Activated naive CD8-positive, alpha-beta T cell treated with anti-CD3 and anti-CD28 coated beads, Interleukin-2, amount 50 U/mL, for 24 hours (primary cell): ENCODE results near the gene EMX2.
"Not testable (repeated sequence)": the region's sequence is repeated elsewhere in the genome, so short reads cannot be mapped to it uniquely, and the experiment has no call there.

ENCODE experiments used
- ATAC-seq: fragments of 150-1000 bp; cut with Tn5 transposase; one replicate; pipeline ENCODE4 v1.10.0; 2021
- DNase-seq: peaks from one replicate; pipeline ENCODE4 v3.0.0; 2021
- H3K27ac Mint-ChIP-seq: one replicate; pipeline ENCODE4 v1.8.0; 2021; ENCODE audit warnings: mild to moderate bottlenecking, mixed read lengths
- H3K27me3 Mint-ChIP-seq: one replicate; pipeline ENCODE4 v1.8.0; 2021; ENCODE audit warnings: mixed read lengths
- H3K36me3 Mint-ChIP-seq: one replicate; pipeline ENCODE4 v1.8.0; 2021; ENCODE audit warnings: low read depth, mixed read lengths
- H3K4me1 Mint-ChIP-seq: one replicate; pipeline ENCODE4 v1.8.0; 2021; ENCODE audit warnings: mixed read lengths
- H3K4me3 Mint-ChIP-seq: one replicate; pipeline ENCODE4 v1.8.0; 2021; ENCODE audit warnings: mild to moderate bottlenecking, moderate library complexity, mixed read lengths
- H3K9me3 Mint-ChIP-seq: one replicate; pipeline ENCODE4 v1.8.0; 2021; ENCODE audit warnings: mixed read lengths

Gene EMX2

GRCh38 chr10:117578999-117579590, 36.5 kb downstream of the EMX2 start:
- H3K4me1 Mint-ChIP-seq, result no peaks in the 10 kb centered on the region
- no peak for DNase-seq

DNA sequence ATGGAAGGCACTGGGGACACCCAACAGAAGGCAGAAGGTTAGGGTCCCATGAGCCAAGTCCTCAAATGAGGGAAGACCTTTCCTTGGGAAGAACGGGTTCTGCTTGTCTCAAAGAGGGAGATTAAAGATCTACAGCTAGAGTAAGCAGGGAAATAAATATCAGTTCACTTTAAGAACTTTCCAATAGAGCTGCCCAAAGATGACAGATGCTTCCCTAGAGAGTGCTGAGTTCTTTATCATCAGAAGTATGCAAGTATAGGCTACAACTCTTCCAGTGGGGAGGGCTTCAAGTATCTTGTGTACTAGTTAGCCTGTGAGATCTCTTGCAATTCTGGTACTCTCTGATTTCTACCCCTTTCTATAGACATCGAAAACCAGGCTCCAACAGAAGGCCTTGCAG, 39.4 kb downstream of the EMX2 start:
- Mint-ChIP-seq H3K4me1 (no peaks in the 10 kb centered on the region), H3K27ac (no peak overlapping the region), H3K27me3 (peaks cover 9% of the 10 kb centered on the region), H3K4me3 (no peak overlapping the region), H3K36me3 (no peaks in the 10 kb centered on the region), H3K9me3 (no peaks in the 10 kb centered on the region)
- ATAC-seq (no peak), DNase-seq (no peak)

More at GRCh38 chr10:117578999-117579590, 36.5 kb downstream of the EMX2 start:
- Mint-ChIP-seq H3K4me3 (no peak overlapping the region), H3K27me3 (peaks cover 15% of the 10 kb centered on the region), H3K36me3 (no peaks in the 10 kb centered on the region), H3K27ac (no peak overlapping the region), H3K9me3 (no peaks in the 10 kb centered on the region)
- no peak for ATAC-seq

DNA sequence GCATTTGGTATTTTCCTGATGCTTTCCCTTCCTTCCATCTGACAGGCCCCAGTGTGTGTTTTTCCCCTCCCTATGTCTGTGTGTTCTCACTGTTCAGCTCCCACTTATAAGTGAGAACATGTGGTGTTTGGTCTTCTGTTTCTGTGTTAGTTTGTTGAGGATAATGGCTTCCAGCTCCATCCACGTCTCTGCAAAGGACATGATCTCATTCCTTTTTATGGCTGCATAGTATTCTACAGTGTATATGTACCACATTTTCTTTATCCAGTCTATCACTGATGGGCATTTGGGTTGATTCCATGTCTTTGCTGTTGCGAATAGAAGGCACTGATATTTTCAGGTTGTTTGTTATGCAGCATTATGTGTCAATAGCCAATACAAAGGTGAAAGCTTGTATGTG, 42.3 kb downstream of the EMX2 start:
- H3K9me3 Mint-ChIP-seq, H3K27ac Mint-ChIP-seq, H3K36me3 Mint-ChIP-seq, H3K4me3 Mint-ChIP-seq, H3K4me1 Mint-ChIP-seq, H3K27me3 Mint-ChIP-seq, DNase-seq, ATAC-seq: not testable (repeated sequence)

DNA sequence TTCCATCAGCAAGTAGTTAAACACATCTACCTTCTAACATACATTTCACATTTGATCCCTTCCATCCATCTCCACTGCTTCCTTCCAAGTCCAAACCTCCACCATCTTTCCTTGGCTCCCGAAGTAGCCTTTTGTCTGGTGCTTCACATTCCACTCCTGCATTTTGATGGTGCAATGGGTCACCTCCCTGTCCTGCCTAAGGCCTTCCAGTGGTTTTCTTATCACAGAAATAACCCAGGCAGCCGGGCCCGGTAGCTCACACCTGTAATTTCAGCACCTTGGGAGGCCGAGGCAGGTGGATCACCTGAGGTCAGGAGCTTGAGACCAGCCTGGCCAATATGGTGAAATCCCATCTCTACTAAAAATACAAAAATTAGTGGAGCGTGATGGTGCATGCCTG, 44.5 kb downstream of the EMX2 start:
- no peak for ATAC-seq
- Mint-ChIP-seq H3K27me3 (peaks cover 12% of the 10 kb centered on the region), H3K4me3 (no peak overlapping the region), H3K9me3 (no peaks in the 10 kb centered on the region), H3K27ac (no peak overlapping the region), H3K4me1 (no peaks in the 10 kb centered on the region), H3K36me3 (no peaks in the 10 kb centered on the region)
- no peak for DNase-seq

DNA sequence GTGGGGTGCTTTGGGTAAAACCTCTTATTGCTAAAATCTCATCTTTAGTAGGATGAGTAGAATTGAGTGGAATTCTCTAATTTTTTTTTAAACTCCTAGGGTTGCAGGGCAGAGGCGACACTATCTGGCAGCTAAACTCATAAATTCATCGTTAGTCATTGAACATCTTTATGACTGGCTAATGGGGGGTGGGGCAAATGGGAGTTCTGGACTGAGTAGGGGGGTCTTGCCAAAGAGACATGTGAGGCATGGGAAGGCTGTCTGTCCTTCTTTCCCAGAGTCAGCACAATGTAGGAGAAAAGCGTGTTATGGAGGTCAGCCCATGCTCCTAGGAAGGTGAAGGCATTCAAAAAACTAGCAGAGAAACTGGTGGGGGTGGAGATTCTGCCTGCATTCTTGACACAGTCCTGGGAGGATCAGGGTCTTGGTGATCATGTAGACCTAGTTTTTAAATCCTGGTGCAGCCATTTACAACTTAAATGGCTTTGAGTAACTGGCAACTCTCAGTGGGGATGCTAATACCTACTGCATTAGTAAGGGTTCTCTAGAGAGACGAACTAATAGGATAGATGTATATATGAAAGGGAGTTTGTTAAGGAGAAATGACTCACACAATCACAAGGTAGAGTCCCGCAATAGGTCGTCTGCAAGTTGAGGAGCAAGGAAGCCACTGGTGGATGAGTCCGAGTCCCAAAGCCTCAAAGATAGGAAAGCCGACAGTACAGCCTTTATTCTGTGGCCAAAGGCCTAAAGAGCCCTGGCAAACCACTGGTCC, 47.7 kb downstream of the EMX2 start:
- H3K4me1 Mint-ChIP-seq, result no peaks in the 10 kb centered on the region
- H3K27ac Mint-ChIP-seq, result no peak overlapping the region
- DNase-seq (no peak), ATAC-seq (no peak)
- H3K27me3 Mint-ChIP-seq, result peaks cover 5% of the 10 kb centered on the region
- no peak overlapping the region for H3K4me3 Mint-ChIP-seq
- no peaks in the 10 kb centered on the region for H3K9me3 Mint-ChIP-seq
- H3K36me3 Mint-ChIP-seq, result no peaks in the 10 kb centered on the region

- ATAC-seq (no peak), DNase-seq (no peak)
- Mint-ChIP-seq H3K27me3 (peaks cover 9% of the 10 kb centered on the region), H3K4me3 (no peak overlapping the region), H3K36me3 (no peaks in the 10 kb centered on the region), H3K9me3 (no peaks in the 10 kb centered on the region), H3K4me1 (no peaks in the 10 kb centered on the region), H3K27ac (no peak overlapping the region)
Measured at GRCh38 chr10:117591043-117591442, 48.5 kb downstream of the EMX2 start.

GRCh38 chr10:117594722-117595121, 52.2 kb downstream of the EMX2 start:
- Mint-ChIP-seq H3K9me3 (no peaks in the 10 kb centered on the region), H3K4me3 (no peak overlapping the region), H3K36me3 (no peaks in the 10 kb centered on the region), H3K4me1 (no peaks in the 10 kb centered on the region), H3K27ac (no peak overlapping the region), H3K27me3 (peaks cover 7% of the 10 kb centered on the region)
- DNase-seq, result no peak
- no peak for ATAC-seq

DNA sequence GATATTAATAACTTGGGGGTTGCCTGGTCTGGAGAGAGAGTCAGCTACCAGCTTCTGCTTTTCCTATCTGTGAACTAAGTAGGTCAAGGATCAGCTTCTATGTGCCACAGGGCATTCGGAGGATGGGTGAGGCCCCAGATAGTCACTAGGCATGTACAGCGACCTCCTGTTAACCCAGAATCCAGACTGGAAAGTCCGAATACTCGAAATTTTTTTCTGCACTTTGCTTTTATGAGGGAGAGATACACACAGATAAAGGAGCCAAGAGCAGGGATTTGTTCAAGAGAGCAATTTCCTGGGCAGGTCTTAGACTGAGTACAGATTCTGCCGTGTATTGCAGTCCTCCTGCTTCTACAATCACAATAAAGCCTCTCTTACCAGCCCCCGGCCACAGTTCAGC, 54.2 kb downstream of the EMX2 start:
- H3K36me3 Mint-ChIP-seq, result no peaks in the 10 kb centered on the region
- no peaks in the 10 kb centered on the region for H3K9me3 Mint-ChIP-seq
- ATAC-seq (no peak), DNase-seq (no peak)
- peaks cover 6% of the 10 kb centered on the region for H3K27me3 Mint-ChIP-seq
- no peak overlapping the region for H3K27ac Mint-ChIP-seq
- no peaks in the 10 kb centered on the region for H3K4me1 Mint-ChIP-seq
- no peak overlapping the region for H3K4me3 Mint-ChIP-seq

DNA sequence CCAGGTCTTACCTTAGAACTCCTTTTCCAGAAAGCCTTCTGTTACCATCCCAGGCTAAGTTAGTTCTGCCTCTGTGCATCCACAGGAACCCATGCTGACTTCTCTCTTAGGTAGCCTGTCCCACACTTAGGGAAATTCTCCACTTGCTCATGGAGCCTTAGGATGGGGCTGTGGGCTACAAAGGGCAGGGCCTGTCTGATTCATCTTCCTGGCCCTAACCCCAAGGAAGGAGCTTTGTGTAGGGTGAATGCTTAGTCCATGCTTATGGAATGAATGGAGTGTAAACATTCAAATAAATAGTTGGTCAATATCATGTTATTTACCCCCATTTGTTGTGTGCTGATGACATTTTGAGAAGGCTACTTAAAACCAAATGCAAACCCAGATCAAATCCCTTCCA, 54.7 kb downstream of the EMX2 start:
- H3K4me1 Mint-ChIP-seq, result no peaks in the 10 kb centered on the region
- no peaks in the 10 kb centered on the region for H3K9me3 Mint-ChIP-seq
- no peak overlapping the region for H3K27ac Mint-ChIP-seq
- peaks cover 6% of the 10 kb centered on the region for H3K27me3 Mint-ChIP-seq
- no peak for ATAC-seq
- H3K36me3 Mint-ChIP-seq, result no peaks in the 10 kb centered on the region
- no peak overlapping the region for H3K4me3 Mint-ChIP-seq
- DNase-seq, result no peak
